ENCODE data around the gene BAHCC1.

DNA sequence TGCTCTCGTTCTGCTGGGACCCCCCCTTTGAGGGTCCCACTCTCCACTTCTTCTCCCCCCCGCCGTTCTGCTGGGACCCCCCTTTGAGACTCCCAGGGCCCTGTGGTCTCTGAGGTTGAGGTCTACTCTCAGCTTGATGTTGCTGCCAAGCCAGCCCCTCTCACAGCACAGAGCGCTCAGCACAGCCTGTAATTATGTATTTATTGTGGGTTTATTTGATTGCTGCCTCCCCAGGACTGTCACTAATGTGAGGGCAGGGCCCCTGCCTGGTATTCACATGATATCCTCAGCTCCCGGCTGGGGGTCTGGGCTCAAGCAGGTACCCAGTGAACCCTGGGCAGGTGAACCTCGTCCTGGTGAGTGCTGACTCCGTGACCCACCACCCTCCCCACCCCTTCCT lies 81.9 kb downstream of the BAHCC1 start:
- TF ChIP-seq RARB (CRISPR knock-in tag; IDR thresholded peaks at IDR 0.05) (no peak), ZNF565 (CRISPR knock-in tag; conservative IDR thresholded peaks at IDR 0.05; ENCODE audit: low read depth) (no peak), ARNTL (CRISPR knock-in tag; IDR thresholded peaks at IDR 0.05; ENCODE audit: borderline replicate concordance, low read depth) (no peak), ZNF8 (CRISPR knock-in tag; IDR thresholded peaks at IDR 0.05) (no peak), TOX (CRISPR knock-in tag; IDR thresholded peaks at IDR 0.05; ENCODE audit: borderline replicate concordance) (no peak), TCF4 (CRISPR knock-in tag; IDR thresholded peaks at IDR 0.05; ENCODE audit: borderline replicate concordance) (no peak), CSDC2 (CRISPR knock-in tag; IDR thresholded peaks at IDR 0.05) (no peak)
- TF ChIP-seq, protein P1, sequence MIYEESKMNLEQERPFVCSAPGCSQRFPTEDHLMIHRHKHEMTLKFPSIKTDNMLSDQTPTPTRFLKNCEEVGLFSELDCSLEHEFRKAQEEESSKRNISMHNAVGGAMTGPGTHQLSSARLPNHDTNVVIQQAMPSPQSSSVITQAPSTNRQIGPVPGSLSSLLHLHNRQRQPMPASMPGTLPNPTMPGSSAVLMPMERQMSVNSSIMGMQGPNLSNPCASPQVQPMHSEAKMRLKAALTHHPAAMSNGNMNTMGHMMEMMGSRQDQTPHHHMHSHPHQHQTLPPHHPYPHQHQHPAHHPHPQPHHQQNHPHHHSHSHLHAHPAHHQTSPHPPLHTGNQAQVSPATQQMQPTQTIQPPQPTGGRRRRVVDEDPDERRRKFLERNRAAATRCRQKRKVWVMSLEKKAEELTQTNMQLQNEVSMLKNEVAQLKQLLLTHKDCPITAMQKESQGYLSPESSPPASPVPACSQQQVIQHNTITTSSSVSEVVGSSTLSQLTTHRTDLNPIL (CRISPR knock-in tag; IDR thresholded peaks at IDR 0.05; ENCODE audit: low read depth) = no peak
- TF ChIP-seq, protein P2, sequence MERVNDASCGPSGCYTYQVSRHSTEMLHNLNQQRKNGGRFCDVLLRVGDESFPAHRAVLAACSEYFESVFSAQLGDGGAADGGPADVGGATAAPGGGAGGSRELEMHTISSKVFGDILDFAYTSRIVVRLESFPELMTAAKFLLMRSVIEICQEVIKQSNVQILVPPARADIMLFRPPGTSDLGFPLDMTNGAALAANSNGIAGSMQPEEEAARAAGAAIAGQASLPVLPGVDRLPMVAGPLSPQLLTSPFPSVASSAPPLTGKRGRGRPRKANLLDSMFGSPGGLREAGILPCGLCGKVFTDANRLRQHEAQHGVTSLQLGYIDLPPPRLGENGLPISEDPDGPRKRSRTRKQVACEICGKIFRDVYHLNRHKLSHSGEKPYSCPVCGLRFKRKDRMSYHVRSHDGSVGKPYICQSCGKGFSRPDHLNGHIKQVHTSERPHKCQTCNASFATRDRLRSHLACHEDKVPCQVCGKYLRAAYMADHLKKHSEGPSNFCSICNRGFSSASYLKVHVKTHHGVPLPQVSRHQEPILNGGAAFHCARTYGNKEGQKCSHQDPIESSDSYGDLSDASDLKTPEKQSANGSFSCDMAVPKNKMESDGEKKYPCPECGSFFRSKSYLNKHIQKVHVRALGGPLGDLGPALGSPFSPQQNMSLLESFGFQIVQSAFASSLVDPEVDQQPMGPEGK (CRISPR knock-in tag; IDR thresholded peaks at IDR 0.05; ENCODE audit: borderline replicate concordance) = no peak

Measured in SK-N-SH treated with all-trans-retinoic acid at 6 μM for 48 hours (cell line).